Hepatocyte (in vitro differentiated cells): Measurements from ENCODE around the gene PUM2.

Experiments used
- EZH2 ChIP-seq: fragments of 200-600 bp; sonication (generic); IDR thresholded peaks from 2 replicates; pipeline ENCODE4 v1.6.1; 2016; ENCODE audit warnings: antibody characterized with exemption, mild to moderate bottlenecking, borderline replicate concordance
- TF ChIP-seq, protein P1 (sequence below): fragments of 200-600 bp; sonication (generic); IDR thresholded peaks from 2 replicates; pipeline ENCODE4 v1.5.1; 2016; ENCODE audit warnings: antibody characterized with exemption, mild to moderate bottlenecking; ENCODE audit not compliant: poor library complexity

DNA sequence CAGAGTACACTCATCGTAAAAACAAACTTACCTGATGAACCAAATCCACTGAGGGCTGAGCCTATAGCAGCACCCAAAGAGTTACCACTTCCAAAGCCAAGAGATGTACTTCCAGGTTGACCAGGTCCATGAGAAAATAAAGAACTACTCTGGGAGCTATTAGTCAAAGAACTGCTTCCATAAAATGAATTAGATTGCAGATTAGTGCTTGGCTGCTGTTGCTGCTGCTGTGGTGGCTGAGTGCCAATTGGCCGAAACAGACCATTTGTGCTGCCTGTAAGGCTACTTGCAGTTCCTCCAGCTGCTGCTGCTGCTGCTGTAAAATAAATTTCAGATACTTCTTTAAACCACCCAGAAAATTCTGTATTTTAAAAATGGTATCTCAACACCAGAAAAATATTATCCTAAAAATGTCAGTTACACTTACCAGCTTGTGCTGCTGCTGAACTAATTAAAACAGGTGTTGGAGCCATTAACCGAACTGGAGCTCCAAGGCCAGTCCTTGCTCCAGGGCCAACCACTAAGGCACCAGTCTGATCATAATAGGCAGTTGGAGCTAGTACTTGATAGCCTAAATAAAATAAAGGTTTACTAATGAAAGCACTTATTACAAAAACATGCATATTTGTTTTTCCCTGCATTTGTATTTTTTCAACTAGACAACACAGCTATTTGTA is 67.6 kb downstream of the PUM2 start:
- TF ChIP-seq, protein P1, sequence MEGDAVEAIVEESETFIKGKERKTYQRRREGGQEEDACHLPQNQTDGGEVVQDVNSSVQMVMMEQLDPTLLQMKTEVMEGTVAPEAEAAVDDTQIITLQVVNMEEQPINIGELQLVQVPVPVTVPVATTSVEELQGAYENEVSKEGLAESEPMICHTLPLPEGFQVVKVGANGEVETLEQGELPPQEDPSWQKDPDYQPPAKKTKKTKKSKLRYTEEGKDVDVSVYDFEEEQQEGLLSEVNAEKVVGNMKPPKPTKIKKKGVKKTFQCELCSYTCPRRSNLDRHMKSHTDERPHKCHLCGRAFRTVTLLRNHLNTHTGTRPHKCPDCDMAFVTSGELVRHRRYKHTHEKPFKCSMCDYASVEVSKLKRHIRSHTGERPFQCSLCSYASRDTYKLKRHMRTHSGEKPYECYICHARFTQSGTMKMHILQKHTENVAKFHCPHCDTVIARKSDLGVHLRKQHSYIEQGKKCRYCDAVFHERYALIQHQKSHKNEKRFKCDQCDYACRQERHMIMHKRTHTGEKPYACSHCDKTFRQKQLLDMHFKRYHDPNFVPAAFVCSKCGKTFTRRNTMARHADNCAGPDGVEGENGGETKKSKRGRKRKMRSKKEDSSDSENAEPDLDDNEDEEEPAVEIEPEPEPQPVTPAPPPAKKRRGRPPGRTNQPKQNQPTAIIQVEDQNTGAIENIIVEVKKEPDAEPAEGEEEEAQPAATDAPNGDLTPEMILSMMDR, result no peak
- no peak for TF ChIP-seq EZH2
